ENCODE data around the gene BLMH.

DNA sequence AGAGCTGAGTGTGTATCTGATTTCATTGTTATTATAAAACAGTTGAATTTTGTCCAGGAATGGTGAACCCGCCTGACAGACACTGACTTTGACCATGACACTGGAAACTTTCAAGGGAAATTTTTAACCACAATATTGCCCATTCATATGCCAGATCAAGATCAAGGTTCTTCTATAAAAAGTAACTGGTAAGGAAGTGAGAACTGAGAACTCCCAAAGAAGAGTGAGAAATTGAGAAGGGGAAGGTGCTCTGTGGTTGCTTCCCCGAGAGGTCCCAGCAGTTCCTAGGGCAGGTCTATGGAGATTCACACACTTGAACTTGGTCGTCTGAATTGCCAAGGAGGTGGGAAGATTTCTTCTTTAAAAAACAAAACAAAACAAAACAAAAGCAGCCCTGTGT is 83.5 kb downstream of the BLMH start:
- TF ChIP-seq, protein P1, sequence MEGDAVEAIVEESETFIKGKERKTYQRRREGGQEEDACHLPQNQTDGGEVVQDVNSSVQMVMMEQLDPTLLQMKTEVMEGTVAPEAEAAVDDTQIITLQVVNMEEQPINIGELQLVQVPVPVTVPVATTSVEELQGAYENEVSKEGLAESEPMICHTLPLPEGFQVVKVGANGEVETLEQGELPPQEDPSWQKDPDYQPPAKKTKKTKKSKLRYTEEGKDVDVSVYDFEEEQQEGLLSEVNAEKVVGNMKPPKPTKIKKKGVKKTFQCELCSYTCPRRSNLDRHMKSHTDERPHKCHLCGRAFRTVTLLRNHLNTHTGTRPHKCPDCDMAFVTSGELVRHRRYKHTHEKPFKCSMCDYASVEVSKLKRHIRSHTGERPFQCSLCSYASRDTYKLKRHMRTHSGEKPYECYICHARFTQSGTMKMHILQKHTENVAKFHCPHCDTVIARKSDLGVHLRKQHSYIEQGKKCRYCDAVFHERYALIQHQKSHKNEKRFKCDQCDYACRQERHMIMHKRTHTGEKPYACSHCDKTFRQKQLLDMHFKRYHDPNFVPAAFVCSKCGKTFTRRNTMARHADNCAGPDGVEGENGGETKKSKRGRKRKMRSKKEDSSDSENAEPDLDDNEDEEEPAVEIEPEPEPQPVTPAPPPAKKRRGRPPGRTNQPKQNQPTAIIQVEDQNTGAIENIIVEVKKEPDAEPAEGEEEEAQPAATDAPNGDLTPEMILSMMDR (IDR thresholded peaks at IDR 0.05; ENCODE audit: poor library complexity), result no peak
- TF ChIP-seq EZH2 (IDR thresholded peaks at IDR 0.05; ENCODE audit: borderline replicate concordance) (no peak), EZH2phosphoT487 (IDR thresholded peaks at IDR 0.05; ENCODE audit: low read depth, severe bottlenecking, unreplicated experiment) (no peak)

Data from hepatocyte (in vitro differentiated cells).